CD4-positive, alpha-beta memory T cell (primary cell): ENCODE data around the gene TM7SF2. TPM values are rescaled to one million over a fixed set of nuclear protein-coding genes. Genes with fewer than 3 reads are reported as not detected.

ENCODE experiments used
- CTCF ChIA-PET: fragments of 350-600 bp; sonication (Branson Sonifier 250); formaldehyde crosslinking; loops from one replicate; lab custom pipeline; 2021; ENCODE audit warnings: inconsistent platforms; ENCODE audit not compliant: partially characterized antibody; lab: Charles Lee
- POLR2A ChIA-PET: fragments of 350-600 bp; sonication (Branson Sonifier 250); formaldehyde crosslinking; loops from one replicate; lab custom pipeline; 2021; ENCODE audit not compliant: partially characterized antibody; lab: Charles Lee
- DNase-seq, 5 donors: peaks; one replicate each; pipeline versions ENCODE4 v3.0.0 to v3.0.0-alpha.2; 2020 to 2022; ENCODE audit warnings: mixed read lengths in 1 of 5
- H3K27ac ChIP-seq: one replicate; pipeline ENCODE4 v1.7.0; 2013; ENCODE audit warnings: low read depth, low read length
- H3K27me3 ChIP-seq: 2 replicates; pipeline ENCODE4 v1.7.0; 2013; ENCODE audit warnings: mild to moderate bottlenecking, low read length, moderate library complexity; ENCODE audit not compliant: insufficient read depth
- H3K36me3 ChIP-seq: 2 replicates; pipeline ENCODE4 v1.7.0; 2013; ENCODE audit warnings: mild to moderate bottlenecking, low read length, moderate library complexity; ENCODE audit not compliant: insufficient read depth
- H3K4me1 ChIP-seq: 2 replicates; pipeline ENCODE4 v1.7.0; 2013; ENCODE audit warnings: mild to moderate bottlenecking, low read length, moderate library complexity; ENCODE audit not compliant: insufficient read depth
- H3K4me3 ChIP-seq, 2 donors: one replicate each; pipeline ENCODE4 v1.7.0; 2013; ENCODE audit warnings: low read length in 2 of 2, mild to moderate bottlenecking in 1 of 2
- H3K9me3 ChIP-seq, 2 donors: one replicate each; pipeline ENCODE4 v1.7.0; 2013; ENCODE audit warnings: low read length in 2 of 2, control low read depth in 1 of 2; ENCODE audit not compliant: control insufficient read depth in 1 of 2
- H3K27ac Mint-ChIP-seq, 7 donors: one replicate each; pipeline ENCODE4 v1.8.0; 2020 to 2021; ENCODE audit warnings: mixed read lengths in 7 of 7, mild to moderate bottlenecking in 6 of 7, inconsistent platforms in 3 of 7, moderate library complexity in 3 of 7
- H3K27me3 Mint-ChIP-seq, 2 donors: one replicate each; pipeline ENCODE4 v1.8.0; 2020 to 2021; ENCODE audit warnings: mixed read lengths in 2 of 2
- H3K36me3 Mint-ChIP-seq, 2 donors: one replicate each; pipeline ENCODE4 v1.8.0; 2020 to 2021; ENCODE audit warnings: mixed read lengths in 2 of 2, inconsistent platforms in 1 of 2, mild to moderate bottlenecking in 1 of 2
- H3K4me1 Mint-ChIP-seq, 4 donors: one replicate each; pipeline ENCODE4 v1.8.0; 2020 to 2021; ENCODE audit warnings: mixed read lengths in 4 of 4, mild to moderate bottlenecking in 1 of 4
- H3K4me3 Mint-ChIP-seq, 8 donors: one replicate each; pipeline ENCODE4 v1.8.0; 2020 to 2021; ENCODE audit warnings: mixed read lengths in 8 of 8, mild to moderate bottlenecking in 7 of 8, moderate library complexity in 6 of 8, inconsistent platforms in 3 of 8
- H3K9me3 Mint-ChIP-seq, 8 donors: one replicate each; pipeline ENCODE4 v1.8.0; 2020 to 2021; ENCODE audit warnings: mixed read lengths in 8 of 8, mild to moderate bottlenecking in 5 of 8, inconsistent platforms in 3 of 8, moderate library complexity in 1 of 8
- intact Hi-C: fragments of 100-400 bp; cut with micrococcal nuclease; formaldehyde crosslinking; loops from one replicate; pipeline ENCODE4 v1.15.1; 2023
- polyA plus RNA-seq, 2 donors: library from polyadenylated mRNA; unstranded; fragments of 300-500 nt; fragmentation: Illumina TruSeq; gene quantifications; one replicate each; pipeline ENCODE4 v1.2.3, GENCODE V29; 2021
- total RNA-seq, 2 experiments: library from RNA; stranded (reverse); gene quantifications; one replicate each; pipeline ENCODE4 v1.2.3, GENCODE V29; 2021

The TM7SF2 gene
- total and polyA plus RNA-seq, 4 experiments from 2014 or later, result 9.1 to 27.2 (median 17.2) TPM

DNA sequence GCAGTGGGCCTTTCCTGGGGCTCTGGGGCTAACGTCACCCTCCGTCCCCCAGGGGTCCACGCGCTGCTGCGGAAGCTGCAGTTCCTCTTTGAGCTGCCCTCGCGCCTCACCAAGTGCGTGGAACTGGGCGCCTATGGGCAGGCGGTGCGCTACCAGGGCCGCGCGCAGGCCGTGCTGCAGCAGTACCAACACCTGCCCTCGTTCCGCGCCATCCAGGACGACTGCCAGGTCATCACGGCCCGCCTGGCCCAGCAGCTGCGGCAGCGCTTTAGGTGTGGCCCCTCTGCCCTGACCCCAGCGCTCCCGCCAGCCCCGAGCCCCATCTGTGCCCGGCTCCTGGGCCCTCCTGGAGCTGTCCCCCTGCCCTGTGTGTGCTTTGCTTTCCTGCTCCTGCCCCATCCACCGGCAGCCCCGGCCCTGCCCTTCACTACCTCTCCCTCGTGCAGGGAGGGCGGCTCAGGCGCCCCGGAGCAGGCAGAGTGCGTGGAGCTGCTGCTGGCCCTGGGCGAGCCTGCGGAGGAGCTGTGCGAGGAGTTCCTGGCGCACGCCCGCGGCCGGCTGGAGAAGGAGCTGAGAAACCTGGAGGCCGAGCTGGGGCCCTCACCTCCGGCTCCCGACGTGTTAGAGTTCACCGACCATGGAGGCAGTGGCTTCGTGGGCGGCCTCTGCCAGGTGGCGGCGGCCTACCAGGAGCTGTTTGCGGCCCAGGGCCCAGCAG lies 3.8 kb upstream of the TM7SF2 start:
- Histone ChIP-seq H3K27me3 (no peaks in the 10 kb centered on the region), H3K27ac (no peak overlapping the region), H3K4me1 (peaks cover 20% of the 10 kb centered on the region), H3K9me3 (no peaks in the 10 kb centered on the region), H3K4me3 (no peak overlapping the region), H3K36me3 (peaks cover 16% of the 10 kb centered on the region)
- no peak for DNase-seq
- CTCF ChIA-PET, result interaction anchor here (4.8 to 6.8 kb wide), 3 partner anchors 10 to 73 kb away, joined by 33 to 70 read pairs (median 55); partner anchors contain the start of genes CAPN1, FAU, MRPL49 and VPS51
- POLR2A ChIA-PET, result interaction anchor here (1.8 to 15.5 kb wide), 3 partner anchors 9 to 13 kb away, joined by 7 to 320 read pairs (median 12); partner anchors contain the start of genes FAU, MRPL49, VPS51 and ZNHIT2
- no peaks in the 10 kb centered on the region for H3K9me3 Mint-ChIP-seq
- intact Hi-C loops, result no loop called here
- no peaks in the 10 kb centered on the region for H3K27me3 Mint-ChIP-seq
- peaks cover 20 to 40% of the 10 kb centered on the region in 2 donors for H3K36me3 Mint-ChIP-seq
- H3K27ac Mint-ChIP-seq, result no peak overlapping the region
- no peak overlapping the region for H3K4me3 Mint-ChIP-seq
- H3K4me1 Mint-ChIP-seq, result peaks cover 13 to 35% (median 28%) of the 10 kb centered on the region in 4 donors

DNA sequence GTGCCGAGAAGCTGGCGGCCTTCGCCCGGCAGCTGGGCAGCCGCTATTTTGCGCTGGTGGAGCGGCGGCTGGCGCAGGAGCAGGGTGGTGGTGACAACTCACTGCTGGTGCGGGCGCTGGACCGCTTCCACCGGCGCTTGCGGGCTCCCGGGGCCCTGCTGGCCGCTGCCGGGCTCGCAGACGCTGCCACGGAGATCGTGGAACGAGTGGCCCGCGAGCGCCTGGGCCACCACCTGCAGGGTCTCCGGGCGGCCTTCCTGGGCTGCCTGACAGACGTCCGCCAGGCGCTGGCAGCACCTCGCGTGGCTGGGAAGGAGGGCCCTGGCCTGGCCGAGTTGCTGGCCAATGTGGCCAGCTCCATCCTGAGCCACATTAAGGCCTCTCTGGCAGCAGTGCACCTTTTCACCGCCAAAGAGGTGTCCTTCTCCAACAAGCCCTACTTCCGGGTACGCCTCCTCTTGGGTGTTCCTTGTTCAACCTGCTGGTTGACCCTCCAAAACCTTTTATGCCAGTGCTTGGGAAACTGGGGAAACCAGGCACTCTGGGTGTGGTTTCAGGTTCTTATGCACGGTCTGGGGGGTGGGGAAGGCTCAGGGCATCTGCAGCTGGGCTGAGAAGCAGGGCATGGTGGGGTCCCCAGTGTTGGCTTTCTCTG lies 3.1 kb upstream of the TM7SF2 start:
- Histone ChIP-seq H3K27me3 (no peaks in the 10 kb centered on the region), H3K9me3 (no peaks in the 10 kb centered on the region), H3K27ac (no peak overlapping the region), H3K36me3 (peaks cover 16% of the 10 kb centered on the region), H3K4me3 (no peak overlapping the region), H3K4me1 (peaks cover 27% of the 10 kb centered on the region)
- H3K4me3 Mint-ChIP-seq, result no peak overlapping the region
- no peak overlapping the region for H3K27ac Mint-ChIP-seq
- no peaks in the 10 kb centered on the region for H3K27me3 Mint-ChIP-seq
- H3K9me3 Mint-ChIP-seq, result peaks cover 0 to 1% (median 0%) of the 10 kb centered on the region in 8 donors
- CTCF ChIA-PET, result interaction anchor here (0.7 to 6.8 kb wide), 6 partner anchors 10 to 420 kb away, joined by 3 to 70 read pairs (median 20); partner anchors contain the start of genes CAPN1, FAU, MRPL49 and SNX15
- intact Hi-C loops, result no loop called here
- no peak for DNase-seq
- H3K4me1 Mint-ChIP-seq, result peaks cover 17 to 39% (median 26%) of the 10 kb centered on the region in 4 donors
- peaks cover 20 to 36% of the 10 kb centered on the region in 2 donors for H3K36me3 Mint-ChIP-seq
- POLR2A ChIA-PET, result interaction anchor here (0.7 to 15.5 kb wide), 4 partner anchors 8 to 26 kb away, joined by 5 to 320 read pairs (median 10); partner anchors contain the start of genes FAU, MRPL49, SYVN1 and VPS51

DNA sequence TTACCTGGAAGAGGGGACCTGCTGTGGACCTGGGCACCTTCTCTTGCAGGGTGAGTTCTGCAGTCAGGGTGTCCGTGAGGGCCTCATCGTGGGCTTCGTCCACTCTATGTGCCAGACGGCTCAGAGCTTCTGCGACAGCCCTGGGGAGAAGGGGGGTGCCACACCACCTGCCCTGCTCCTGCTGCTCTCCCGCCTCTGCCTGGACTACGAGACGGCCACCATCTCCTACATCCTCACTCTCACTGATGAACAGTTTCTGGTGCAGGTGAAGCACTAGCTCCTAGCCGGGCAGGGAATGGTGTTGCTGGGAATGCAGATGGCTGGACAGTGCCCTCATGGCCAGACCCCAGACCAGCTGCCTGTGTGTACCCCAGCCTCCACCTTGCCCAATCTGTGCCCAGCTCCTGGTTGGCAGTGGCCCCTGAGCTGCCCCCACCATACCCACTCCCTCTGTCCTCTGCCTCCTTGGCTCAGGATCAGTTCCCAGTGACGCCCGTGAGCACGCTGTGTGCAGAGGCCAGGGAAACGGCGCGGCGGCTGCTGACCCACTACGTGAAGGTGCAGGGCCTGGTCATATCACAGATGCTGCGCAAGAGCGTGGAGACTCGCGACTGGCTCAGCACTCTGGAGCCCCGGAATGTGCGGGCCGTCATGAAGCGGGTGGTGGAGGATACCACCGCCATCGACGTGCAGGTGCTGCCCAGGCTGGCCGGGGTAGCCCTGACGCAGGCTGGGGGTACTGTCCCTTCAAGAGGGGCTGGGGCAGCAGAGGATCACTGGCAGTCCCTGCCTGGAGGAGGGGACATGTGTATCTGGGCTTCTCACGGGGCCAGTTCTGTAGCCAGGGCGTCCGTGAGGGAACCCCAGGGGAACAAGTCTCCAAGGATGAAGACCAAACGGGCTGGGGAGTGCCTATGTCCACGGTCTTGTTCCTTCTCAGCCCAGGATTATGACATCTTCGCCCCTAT lies 2.2 kb upstream of the TM7SF2 start:
- peaks cover 19 to 32% of the 10 kb centered on the region in 2 donors for H3K36me3 Mint-ChIP-seq
- Histone ChIP-seq H3K9me3 (no peaks in the 10 kb centered on the region), H3K4me3 (no peak overlapping the region), H3K36me3 (peaks cover 16% of the 10 kb centered on the region), H3K4me1 (peaks cover 30% of the 10 kb centered on the region), H3K27ac (peak overlapping the region; percentile 50), H3K27me3 (no peaks in the 10 kb centered on the region)
- POLR2A ChIA-PET, result interaction anchor here (0.7 to 15.5 kb wide), 13 partner anchors 7 to 365 kb away, joined by 3 to 320 read pairs (median 8); partner anchors contain the start of genes ARL2, CAPN1, FAU and MRPL49
- H3K27ac Mint-ChIP-seq, result peak overlapping the region in 6 of 7 donors; percentile 72 to 95 (median 92)
- DNase-seq, result no peak
- intact Hi-C loops, result loop anchor here (1.0 to 10.0 kb wide), 7 partner anchors 13 to 405 kb away; partner anchors contain the start of genes CAPN1, CDC42EP2, DPF2 and RASGRP2
- H3K27me3 Mint-ChIP-seq, result no peaks in the 10 kb centered on the region
- H3K4me3 Mint-ChIP-seq, result peak overlapping the region in 1 of 8 donors; percentile 78
- H3K9me3 Mint-ChIP-seq, result peaks cover 0 to 1% (median 0%) of the 10 kb centered on the region in 8 donors
- CTCF ChIA-PET, result interaction anchor here (0.7 to 6.8 kb wide), 19 partner anchors 8 to 1187 kb away, joined by 3 to 70 read pairs (median 5); partner anchors contain the start of genes ARL2, CAPN1, FAU and MRPL49
- peaks cover 19 to 44% (median 30%) of the 10 kb centered on the region in 4 donors for H3K4me1 Mint-ChIP-seq

DNA sequence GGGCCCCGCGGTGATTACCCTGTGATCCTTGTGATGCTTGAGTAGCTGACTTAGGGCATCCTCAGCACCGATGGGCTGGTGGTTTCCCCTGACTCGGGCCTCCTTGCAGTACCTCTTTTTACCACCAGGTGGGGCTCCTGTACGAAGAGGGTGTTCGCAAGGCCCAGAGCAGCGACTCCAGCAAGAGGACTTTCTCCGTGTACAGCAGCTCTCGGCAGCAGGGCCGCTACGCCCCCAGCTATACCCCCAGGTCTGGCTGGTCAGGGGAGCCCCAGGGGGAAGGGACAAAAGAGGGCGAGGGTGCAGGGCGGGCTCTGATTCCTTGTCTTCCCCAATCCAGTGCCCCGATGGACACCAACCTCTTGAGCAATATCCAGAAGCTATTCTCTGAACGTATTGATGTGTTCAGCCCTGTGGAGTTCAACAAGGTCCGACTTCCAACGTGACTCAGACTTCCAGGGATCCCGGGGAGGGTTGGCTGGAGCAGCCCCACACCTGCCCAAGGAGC lies 1.3 kb upstream of the TM7SF2 start:
- peak overlapping the region; percentile 50 for H3K27ac ChIP-seq
- H3K9me3 ChIP-seq, result no peaks in the 10 kb centered on the region
- intact Hi-C loops, result loop anchor here (1.0 to 10.0 kb wide), 7 partner anchors 14 to 404 kb away; partner anchors contain the start of genes CAPN1, CDC42EP2, DPF2 and RASGRP2
- H3K4me1 ChIP-seq, result peaks cover 31% of the 10 kb centered on the region
- peak overlapping the region; percentile 35 to 78 (median 53) for H3K4me3 Mint-ChIP-seq
- no peaks in the 10 kb centered on the region for H3K27me3 Mint-ChIP-seq
- CTCF ChIA-PET, result interaction anchor here (0.9 to 6.8 kb wide), 23 partner anchors 8 to 1186 kb away, joined by 3 to 70 read pairs (median 5); partner anchors contain the start of genes ARL2, CAPN1, FAU and MRPL49
- H3K4me3 ChIP-seq, result no peak overlapping the region
- DNase-seq, result peak; percentile 88 to 94 (median 92)
- H3K27me3 ChIP-seq, result no peaks in the 10 kb centered on the region
- peaks cover 16% of the 10 kb centered on the region for H3K36me3 ChIP-seq
- peaks cover 0 to 1% (median 0%) of the 10 kb centered on the region in 8 donors for H3K9me3 Mint-ChIP-seq
- H3K36me3 Mint-ChIP-seq, result peaks cover 14 to 27% of the 10 kb centered on the region in 2 donors
- peaks cover 18 to 45% (median 33%) of the 10 kb centered on the region in 4 donors for H3K4me1 Mint-ChIP-seq
- H3K27ac Mint-ChIP-seq, result peak overlapping the region; percentile 77 to 95 (median 91)
- POLR2A ChIA-PET, result interaction anchor here (1.1 to 15.5 kb wide), 16 partner anchors 11 to 366 kb away, joined by 3 to 320 read pairs (median 4); partner anchors contain the start of genes ARL2, CAPN1, CDC42EP2 and FAU

DNA sequence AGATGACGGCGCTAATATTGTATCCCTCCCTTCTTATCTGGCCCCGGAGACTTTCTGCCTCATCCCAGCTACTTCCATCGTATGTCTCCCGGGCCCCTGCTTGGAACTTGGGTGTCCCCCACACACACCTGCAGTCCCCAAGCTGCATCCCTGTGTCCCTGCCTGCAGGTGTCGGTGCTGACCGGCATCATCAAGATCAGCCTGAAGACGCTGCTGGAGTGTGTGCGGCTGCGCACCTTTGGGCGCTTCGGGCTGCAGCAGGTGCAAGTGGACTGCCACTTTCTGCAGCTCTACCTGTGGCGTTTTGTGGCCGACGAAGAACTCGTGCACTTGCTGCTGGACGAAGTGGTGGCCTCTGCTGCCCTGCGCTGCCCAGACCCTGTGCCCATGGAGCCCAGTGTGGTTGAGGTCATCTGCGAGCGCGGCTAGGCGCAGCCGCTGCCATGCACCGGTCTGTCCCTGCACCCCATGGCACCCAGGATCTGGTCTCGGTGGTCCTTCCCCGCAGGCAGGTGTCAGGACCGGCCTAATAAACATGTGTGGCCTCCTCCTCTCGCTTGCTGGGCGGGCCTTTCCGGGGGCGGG lies 421 bp upstream of the TM7SF2 start:
- Histone ChIP-seq H3K4me3 (peak overlapping the region in 1 of 2 donors; percentile 66), H3K4me1 (peaks cover 39% of the 10 kb centered on the region), H3K9me3 (no peaks in the 10 kb centered on the region), H3K27ac (peak overlapping the region; percentile 50), H3K36me3 (peaks cover 16% of the 10 kb centered on the region), H3K27me3 (no peaks in the 10 kb centered on the region)
- Mint-ChIP-seq H3K27ac (peak overlapping the region; percentile 77 to 96 (median 91)), H3K36me3 (peaks cover 9 to 20% of the 10 kb centered on the region in 2 donors), H3K27me3 (no peaks in the 10 kb centered on the region), H3K4me1 (peaks cover 16 to 46% (median 35%) of the 10 kb centered on the region in 4 donors), H3K9me3 (peaks cover 0 to 1% (median 0%) of the 10 kb centered on the region in 8 donors), H3K4me3 (peak overlapping the region; percentile 88 to 96 (median 88))
- intact Hi-C loops, result loop anchor here (2.0 to 10.0 kb wide), 5 partner anchors 70 to 404 kb away; partner anchors contain the start of genes CDC42EP2, DPF2, RASGRP2 and SAC3D1
- DNase-seq, result peak in 1 of 5 donors; percentile 17
- POLR2A ChIA-PET, result interaction anchor here (0.6 to 15.5 kb wide), 30 partner anchors 10 to 452 kb away, joined by 3 to 320 read pairs (median 4); partner anchors contain the start of genes ARL2, ATG2A, CAPN1 and CDC42BPG
- CTCF ChIA-PET, result interaction anchor here (0.6 to 6.8 kb wide), 25 partner anchors 8 to 263 kb away, joined by 3 to 70 read pairs (median 5); partner anchors contain the start of genes ARL2, CAPN1, FAU and MRPL49
